Skin of body (tissue), 2 donors: ENCODE data around the gene PCTP. TPM values are rescaled to one million over a fixed set of nuclear protein-coding genes. Genes with fewer than 3 reads are reported as not detected.

ENCODE experiments used
- DNase-seq: peaks from one replicate; lab custom pipeline; 2025; lab: John Stamatoyannopoulos, UW
- total RNA-seq: library from RNA; depleted of rRNA; stranded (reverse); fragments of >200 nt; gene quantifications from one replicate; pipeline ENCODE4 v1.2.3, GENCODE V29; 2014

The PCTP gene
- total RNA-seq, 1 donor from 2014 or later, result 9.9 TPM

DNA sequence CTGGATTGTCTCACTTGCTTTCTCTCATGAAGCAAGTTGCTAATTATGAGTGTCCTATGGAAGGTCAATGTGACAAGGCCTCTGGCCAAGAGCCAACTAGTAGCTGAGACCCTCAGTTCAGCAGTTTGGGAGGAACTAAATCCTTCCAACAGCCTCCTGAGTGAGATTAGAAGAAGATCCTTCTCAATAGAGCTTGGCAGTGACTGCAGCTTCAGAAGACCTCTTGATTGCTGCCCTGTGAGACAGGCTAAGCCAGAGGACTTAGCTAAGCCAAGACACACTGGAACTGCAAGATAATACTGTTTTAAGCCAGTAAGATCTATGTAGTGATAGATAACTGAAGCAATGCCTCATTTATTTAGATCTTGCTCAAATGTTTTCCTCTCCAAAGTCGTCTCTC is 34.3 kb downstream of the PCTP start:
- DNase-seq, result no peak

GRCh38 chr17:55793272-55793671 is 42.4 kb downstream of the PCTP start:
- DNase-seq, result no peak

GRCh38 chr17:55794725-55795482 is 44.1 kb downstream of the PCTP start:
- DNase-seq, result no peak

GRCh38 chr17:55806745-55807495 is 56.1 kb downstream of the PCTP start:
- DNase-seq, result no peak

GRCh38 chr17:55811536-55811935 is 60.7 kb downstream of the PCTP start:
- DNase-seq, result no peak

- DNase-seq, result no peak
Measured at GRCh38 chr17:55812323-55812722, 61.5 kb downstream of the PCTP start.

DNA sequence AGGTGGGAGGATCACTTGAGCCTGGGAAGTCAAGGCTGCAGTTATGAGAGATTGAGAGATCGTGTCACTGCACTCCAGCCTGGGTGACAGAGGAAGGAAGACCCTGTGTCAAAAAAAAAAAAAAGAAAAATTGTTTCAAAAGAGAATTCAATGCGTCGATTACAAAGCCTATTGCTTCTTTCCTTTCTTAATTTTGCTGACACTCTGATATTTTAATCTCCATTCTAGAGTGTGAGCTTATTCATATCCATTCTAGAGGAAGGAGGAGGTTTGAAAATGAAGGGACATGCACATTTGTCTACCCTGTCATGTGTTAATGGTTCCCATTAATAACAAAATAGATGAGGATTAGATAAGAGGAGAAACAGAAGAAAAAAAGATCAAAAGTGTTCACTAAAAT is 63.1 kb downstream of the PCTP start:
- DNase-seq, result no peak

DNA sequence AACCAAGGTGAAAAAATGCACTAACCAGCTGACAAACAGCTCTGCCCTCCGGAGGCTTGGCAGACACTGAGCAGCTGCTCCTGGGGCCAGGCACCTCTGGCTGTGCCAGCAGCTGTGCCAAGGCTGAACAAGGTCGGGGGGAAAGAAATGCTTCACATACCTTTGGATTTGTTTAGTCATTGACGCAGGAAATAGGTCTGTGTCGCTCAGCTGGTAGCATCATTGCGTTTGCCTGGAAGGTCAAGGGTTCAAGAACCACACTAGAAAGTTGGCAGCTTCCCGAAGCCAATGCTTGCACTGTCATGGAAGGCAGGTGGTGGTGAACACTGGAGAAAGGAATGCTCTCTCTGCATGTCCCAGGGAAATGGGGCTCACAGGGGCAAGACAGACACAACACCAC is 63.5 kb downstream of the PCTP start:
- DNase-seq, result no peak

DNA sequence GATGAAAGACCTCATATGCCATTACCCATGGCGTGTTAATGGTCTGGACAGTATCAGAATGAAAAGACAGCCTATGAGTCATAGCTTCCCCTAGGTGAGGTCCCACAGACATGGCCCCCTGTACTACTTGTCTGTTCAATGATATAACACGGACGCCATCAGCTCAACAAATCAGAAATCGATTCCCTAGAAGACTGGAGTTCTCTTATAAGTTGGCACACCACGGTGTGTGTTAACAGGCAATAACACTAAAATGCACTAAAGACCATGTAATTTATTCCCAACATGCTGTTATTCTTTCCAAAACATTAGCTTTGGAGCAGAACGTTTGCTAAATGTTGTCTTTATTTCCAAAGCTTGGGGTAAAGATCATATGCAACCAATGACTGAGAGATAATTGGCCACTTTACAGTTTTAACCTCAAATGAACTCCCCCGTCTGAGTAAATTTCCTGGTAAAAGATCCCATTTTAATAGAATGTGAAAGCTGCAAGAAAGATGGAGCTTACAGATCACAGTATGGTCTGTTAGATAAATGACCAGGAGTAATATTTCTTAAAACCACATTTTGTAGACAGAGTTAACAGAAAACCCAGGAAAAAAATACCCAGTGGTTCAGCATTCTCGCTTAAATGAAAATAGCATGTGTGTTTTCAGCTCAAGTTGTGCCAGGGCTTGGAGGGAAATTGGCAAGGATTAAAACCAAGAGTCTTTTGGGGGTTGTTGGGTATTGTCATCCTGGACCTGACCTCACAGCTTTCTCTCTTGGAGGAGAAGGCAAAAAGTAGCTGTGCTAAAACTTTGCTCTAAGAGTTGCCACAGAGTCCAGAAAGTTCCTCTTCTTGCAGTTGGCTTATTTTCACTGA is 65.9 kb downstream of the PCTP start:
- DNase-seq, result no peak

DNA sequence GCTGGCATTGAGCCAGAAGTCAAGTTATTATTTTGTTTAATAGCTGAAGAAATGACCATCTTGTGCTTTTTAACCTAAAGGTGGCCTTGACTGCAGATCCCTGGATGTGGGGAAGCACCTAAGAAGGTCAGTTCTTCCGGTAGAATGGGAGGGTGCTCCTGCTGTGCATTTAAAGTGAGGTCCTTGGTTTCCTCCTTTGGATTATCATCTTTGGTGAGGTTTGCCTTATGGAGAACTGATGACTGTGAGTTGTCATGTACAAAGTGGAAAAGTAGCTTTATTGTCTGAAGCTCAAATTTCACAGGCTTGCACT is 66.5 kb downstream of the PCTP start:
- DNase-seq, result no peak

- no peak for DNase-seq
Measured at GRCh38 chr17:55818026-55818425, 67.2 kb downstream of the PCTP start.

GRCh38 chr17:55818451-55819375 is 67.9 kb downstream of the PCTP start:
- DNase-seq, result no peak

- no peak for DNase-seq
Measured at GRCh38 chr17:55820675-55821074, 69.8 kb downstream of the PCTP start.

GRCh38 chr17:55822028-55822427 is 71.2 kb downstream of the PCTP start:
- DNase-seq, result peak; percentile 21

GRCh38 chr17:55825213-55825612 is 74.4 kb downstream of the PCTP start:
- DNase-seq, result no peak

Other genes starting within 250 kb of the PCTP start
- not detected for gene SMIM36, start 239.6 kb upstream of the PCTP start, total RNA-seq
- 21.2 TPM for gene TMEM100, start 28.2 kb upstream of the PCTP start, total RNA-seq